Breast epithelium (tissue), 4 donors: ENCODE data around the gene NUMA1. TPM values are rescaled to one million over a fixed set of nuclear protein-coding genes. Genes with fewer than 3 reads are reported as not detected.
A peak's percentile ranks its signal among the peaks of the same experiment; 100 is the strongest.

ENCODE experiments used
- DNase-seq, 2 donors: peaks; one replicate each; pipeline ENCODE4 v3.0.0-alpha.2; 2019; ENCODE audit warnings: low spot score in 2 of 2
- H3K27ac ChIP-seq, 2 donors: fragments of 200-600 bp; sonication (generic) in 1 of 2; one replicate each; pipeline ENCODE4 v1.5.1; 2016 to 2019; ENCODE audit warnings: mild to moderate bottlenecking in 1 of 2
- H3K27me3 ChIP-seq, 2 donors: fragments of 200-600 bp; sonication (generic) in 1 of 2; one replicate each; pipeline versions ENCODE4 v1.5.1 to v1.6.0; 2017 to 2019; ENCODE audit warnings: control low read depth in 1 of 2, mild to moderate bottlenecking in 1 of 2
- H3K36me3 ChIP-seq: fragments of 200-600 bp; one replicate; pipeline ENCODE4 v1.5.1; 2019
- H3K4me1 ChIP-seq, 2 donors: fragments of 200-600 bp; sonication (generic); one replicate each; pipeline ENCODE4 v1.5.1; 2016 to 2019; ENCODE audit warnings: control low read depth in 1 of 2
- H3K4me3 ChIP-seq, 3 donors: fragments of 200-600 bp; sonication (generic); 1 replicate in 2 of 3; 2 replicates in 1 of 3; pipeline ENCODE4 v1.5.1; 2016 to 2019; ENCODE audit warnings: mild to moderate bottlenecking in 3 of 3, moderate library complexity in 2 of 3
- H3K9me3 ChIP-seq, 2 donors: fragments of 200-600 bp; sonication (generic) in 1 of 2; one replicate each; pipeline ENCODE4 v1.5.1; 2016 to 2019; ENCODE audit warnings: control low read depth in 1 of 2
- CTCF ChIP-seq, 3 donors: fragments of 450-650 bp; IDR thresholded peaks; one replicate each; pipeline ENCODE4 v1.5.1; 2016 to 2017; ENCODE audit warnings: antibody characterized with exemption in 3 of 3, mild to moderate bottlenecking in 3 of 3, moderate library complexity in 3 of 3
- POLR2A ChIP-seq: fragments of 450-650 bp; IDR thresholded peaks from one replicate; pipeline ENCODE4 v1.6.1; 2016; ENCODE audit warnings: antibody characterized with exemption, mild to moderate bottlenecking, moderate library complexity
- POLR2AphosphoS5 ChIP-seq, 3 donors: sonication (generic); formaldehyde crosslinking; IDR thresholded peaks; one replicate each; pipeline ENCODE4 v1.6.1; 2017; ENCODE audit warnings: antibody characterized with exemption in 3 of 3
- intact Hi-C: fragments of 100-400 bp; cut with DNase I; formaldehyde crosslinking; loops from one replicate; pipeline ENCODE4 v1.15.1; 2023; ENCODE audit warnings: low total_unique reads
- total RNA-seq, 3 donors: library from RNA; depleted of rRNA; stranded (reverse); fragments of >200 nt; gene quantifications; one replicate each; pipeline ENCODE4 v1.1.0, GENCODE V29; 2016

The NUMA1 gene
- 100 to 1,000 TPM; 240 to 412 (median 283) TPM for total RNA-seq

DNA sequence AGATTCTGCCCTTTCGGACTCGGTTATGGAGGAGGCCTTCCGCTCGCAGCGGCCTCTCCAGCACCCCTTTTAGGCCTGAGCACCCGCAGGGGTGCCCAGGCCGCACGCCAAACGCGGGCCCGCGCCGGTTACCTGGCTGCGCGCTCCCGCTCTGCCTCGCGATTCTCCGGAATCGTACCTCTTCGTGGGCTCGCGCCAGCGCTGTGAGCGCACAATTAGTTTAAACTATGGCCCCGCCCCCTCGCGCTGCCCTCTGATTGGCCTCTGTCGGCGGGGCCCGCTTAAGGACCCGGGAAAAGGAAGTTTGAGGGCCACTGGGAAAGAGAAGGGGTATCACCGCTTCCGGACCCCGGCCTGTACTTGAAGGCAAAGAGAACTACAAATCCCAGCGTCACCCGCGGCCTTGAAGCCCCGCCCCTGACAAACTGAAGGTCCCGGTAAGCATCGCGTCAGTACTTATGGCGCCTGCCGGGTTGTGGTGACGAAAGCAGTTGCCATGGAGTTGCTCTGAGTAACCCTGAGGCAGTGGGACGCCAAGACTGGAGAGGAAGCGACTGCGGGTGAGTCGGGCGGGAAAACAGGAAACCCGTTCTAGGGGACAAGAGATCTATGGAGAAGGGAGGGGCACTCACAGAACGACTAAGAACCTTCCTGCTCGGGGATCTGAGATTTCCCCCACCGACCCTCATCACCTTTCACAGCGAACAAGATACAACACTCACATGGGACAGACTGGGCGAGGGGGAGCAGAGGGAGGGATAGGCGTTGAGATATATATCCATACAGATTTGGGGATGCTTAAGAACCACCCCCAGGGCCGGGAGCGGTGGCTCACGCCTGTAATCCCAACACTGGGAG lies at the start of gene NUMA1, which contains the start of gene LRRC51:
Gene NUMA1 (minus strand): TSS at position 217 of the 858 bp plus-strand sequence. CDS start 44,599 bp downstream, outside the sequence.
Gene LRRC51 (plus strand): TSS at position 525 of the 858 bp plus-strand sequence. CDS start 8,234 bp downstream, outside the sequence.
- no peaks in the 10 kb centered on the region for H3K27me3 ChIP-seq
- peaks cover 0 to 4% of the 10 kb centered on the region in 2 donors for H3K4me1 ChIP-seq
- H3K36me3 ChIP-seq, result no peaks in the 10 kb centered on the region
- peak; percentile 99 to 100 for DNase-seq
- H3K9me3 ChIP-seq, result no peaks in the 10 kb centered on the region
- H3K27ac ChIP-seq, result peak within 1 kb of the TSS; percentile 98 to 99
- peak within 1 kb of the TSS; percentile 75 to 82 (median 75) for H3K4me3 ChIP-seq
- TF ChIP-seq POLR2AphosphoS5 (IDR thresholded peaks at IDR 0.05) (peak; percentile 74 to 88 (median 80)), CTCF (IDR thresholded peaks at IDR 0.05) (peak in 1 of 3 donors; percentile 12), POLR2A (peak; percentile 56)
- intact Hi-C loops, result no loop called here

DNA sequence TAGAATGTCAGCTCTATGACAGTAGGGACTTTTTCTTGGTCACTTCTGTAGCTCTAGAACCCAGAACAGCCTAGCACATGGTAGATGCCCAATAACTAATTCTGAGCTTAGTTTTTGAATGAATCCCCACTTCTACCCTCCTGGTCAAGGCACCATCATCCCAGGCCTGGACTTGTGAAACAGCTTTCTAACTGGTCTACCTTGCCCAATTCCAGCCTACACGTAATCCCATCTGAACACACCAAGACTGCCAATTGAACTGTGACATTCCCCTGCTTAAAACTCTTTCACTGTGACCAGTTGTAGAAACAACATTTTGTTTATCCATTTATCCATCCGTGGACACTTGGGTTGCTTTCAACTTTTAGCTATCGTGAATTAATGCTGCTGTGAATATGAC lies 49.0 kb upstream of the NUMA1 start:
- no peak for DNase-seq
- TF ChIP-seq POLR2A, result no peak
- no peak for TF ChIP-seq CTCF (IDR thresholded peaks at IDR 0.05)
- TF ChIP-seq POLR2AphosphoS5 (IDR thresholded peaks at IDR 0.05), result no peak
- no peaks in the 10 kb centered on the region for H3K27me3 ChIP-seq
- H3K9me3 ChIP-seq, result no peaks in the 10 kb centered on the region
- H3K27ac ChIP-seq, result no peak overlapping the region
- H3K4me1 ChIP-seq, result no peaks in the 10 kb centered on the region
- H3K36me3 ChIP-seq, result no peaks in the 10 kb centered on the region
- intact Hi-C loops, result no loop called here
- H3K4me3 ChIP-seq, result no peak overlapping the region

DNA sequence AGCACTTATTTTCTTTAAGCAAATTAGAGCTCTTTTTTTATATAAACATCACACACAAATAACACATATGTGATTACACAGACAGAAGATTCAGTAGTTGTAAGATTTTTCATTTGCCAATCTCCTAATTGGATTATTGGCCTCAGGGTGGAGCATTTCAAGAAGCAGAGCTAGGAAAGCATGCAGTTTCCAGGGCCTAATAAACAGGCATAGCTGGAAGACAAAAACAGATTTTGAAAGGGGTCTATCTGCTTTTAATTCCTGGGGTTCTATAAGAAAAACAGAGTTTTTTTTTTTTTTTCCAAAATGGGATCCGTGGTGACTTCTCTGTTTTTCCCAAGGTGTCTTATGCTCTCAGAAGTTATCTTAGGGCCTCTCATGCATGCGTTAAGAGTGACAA lies 47.6 kb upstream of the NUMA1 start:
- no peak overlapping the region for H3K27ac ChIP-seq
- no peak for DNase-seq
- no peak overlapping the region for H3K4me3 ChIP-seq
- H3K4me1 ChIP-seq, result no peaks in the 10 kb centered on the region
- H3K9me3 ChIP-seq, result no peaks in the 10 kb centered on the region
- no peaks in the 10 kb centered on the region for H3K27me3 ChIP-seq
- no peaks in the 10 kb centered on the region for H3K36me3 ChIP-seq
- TF ChIP-seq POLR2AphosphoS5 (IDR thresholded peaks at IDR 0.05) (no peak), POLR2A (no peak)
- intact Hi-C loops, result no loop called here

DNA sequence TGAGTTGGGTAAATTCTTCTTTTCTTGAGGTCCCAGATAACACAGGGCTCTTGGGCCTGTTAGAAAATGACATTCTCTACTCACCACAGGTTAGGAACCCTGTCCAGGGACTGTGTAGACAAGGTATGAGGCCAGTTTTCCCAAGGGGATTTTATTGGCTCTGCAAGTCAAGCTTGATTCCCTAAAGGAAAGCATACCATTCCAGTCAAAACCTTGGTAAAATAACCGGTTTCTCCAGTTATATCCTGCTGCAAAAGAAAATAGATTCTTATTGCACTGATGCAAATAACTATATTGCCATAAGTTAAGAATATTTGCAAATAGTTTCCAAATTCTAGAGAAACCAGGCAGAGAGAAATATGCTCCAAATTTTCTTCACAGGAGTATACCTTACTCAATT lies 45.6 kb upstream of the NUMA1 start:
- DNase-seq, result no peak
- no peaks in the 10 kb centered on the region for H3K27me3 ChIP-seq
- intact Hi-C loops, result no loop called here
- TF ChIP-seq CTCF (IDR thresholded peaks at IDR 0.05), result no peak
- TF ChIP-seq POLR2AphosphoS5 (IDR thresholded peaks at IDR 0.05), result no peak
- TF ChIP-seq POLR2A, result no peak
- H3K4me3 ChIP-seq, result no peak overlapping the region
- H3K4me1 ChIP-seq, result no peaks in the 10 kb centered on the region
- H3K9me3 ChIP-seq, result no peaks in the 10 kb centered on the region
- no peak overlapping the region for H3K27ac ChIP-seq
- no peaks in the 10 kb centered on the region for H3K36me3 ChIP-seq

GRCh38 chr11:72124046-72124445 lies 43.7 kb upstream of the NUMA1 start:
- intact Hi-C loops, result no loop called here
- Histone ChIP-seq H3K4me3 (no peak overlapping the region), H3K4me1 (no peaks in the 10 kb centered on the region), H3K36me3 (no peaks in the 10 kb centered on the region), H3K27ac (peak overlapping the region in 1 of 2 donors; percentile 12), H3K27me3 (no peaks in the 10 kb centered on the region), H3K9me3 (no peaks in the 10 kb centered on the region)
- no peak for TF ChIP-seq POLR2A
- no peak for TF ChIP-seq CTCF (IDR thresholded peaks at IDR 0.05)
- no peak for TF ChIP-seq POLR2AphosphoS5 (IDR thresholded peaks at IDR 0.05)
- DNase-seq, result no peak
